ENCODE results near the gene ZPLD1. TPM values are rescaled to one million over a fixed set of nuclear protein-coding genes. Genes with fewer than 3 reads are reported as not detected.

Gene ZPLD1
- total and polyA plus RNA-seq, 9 donors = 0.11 to 0.48 (median 0.27) TPM; not detected in 1

GRCh38 chr3:102528727-102529126 is 93.9 kb downstream of the ZPLD1 start:
- no peaks in the 10 kb centered on the region for H3K36me3 ChIP-seq
- no peak overlapping the region for H3K4me3 ChIP-seq
- H3K9me3 ChIP-seq = no peaks in the 10 kb centered on the region
- no peak overlapping the region for H3K27ac ChIP-seq
- H3K27me3 ChIP-seq = no peaks in the 10 kb centered on the region
- TF ChIP-seq POLR2A (IDR thresholded peaks at IDR 0.05) (no peak), EP300 (IDR thresholded peaks at IDR 0.05) (no peak), CTCF (IDR thresholded peaks at IDR 0.05) (no peak)
- DNase-seq = no peak
- H3K4me1 ChIP-seq (ENCODE audit: insufficient read depth) = no peaks in the 10 kb centered on the region
- intact Hi-C loops (cut with DNase I) = loop anchor here in 1 of 4 donors (10.0 kb wide), 1 partner anchor 294 kb away; no protein-coding TSS in a partner anchor

Data from ovary (tissue), 9 donors.